ENCODE measurements around the gene RAB36. TPM values are rescaled to one million over a fixed set of nuclear protein-coding genes. Genes with fewer than 3 reads are reported as not detected.

RAB36 gene
- total RNA-seq, 1 donor from 2014 or later, result 2.2 TPM

DNA sequence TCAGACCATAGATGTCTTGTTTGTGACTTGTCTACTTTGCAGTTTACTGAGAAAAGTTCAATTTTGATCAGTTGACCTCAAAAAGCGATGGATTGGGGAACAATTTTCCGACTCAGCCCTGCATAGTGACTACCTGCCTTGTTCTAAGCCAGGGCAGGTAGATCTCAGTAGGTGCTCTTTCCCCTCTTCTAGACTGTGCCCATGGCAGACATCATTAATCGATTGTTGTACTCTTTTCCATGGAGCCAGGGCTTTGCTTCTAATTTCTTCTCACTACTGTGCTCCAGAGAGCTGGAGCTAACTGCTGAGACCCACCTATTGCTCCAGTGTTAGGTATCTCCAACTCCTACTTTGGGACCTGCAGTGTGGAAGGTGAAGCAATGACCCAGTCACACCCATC, 9.9 kb downstream of the RAB36 start:
- Mint-ChIP-seq H3K4me3 (ENCODE audit: unreplicated experiment) (no peak overlapping the region), H3K27me3 (ENCODE audit: unreplicated experiment) (peaks cover 4% of the 10 kb centered on the region), H3K27ac (ENCODE audit: unreplicated experiment) (no peak overlapping the region), H3K9me3 (ENCODE audit: unreplicated experiment) (no peaks in the 10 kb centered on the region), H3K36me3 (ENCODE audit: low read depth, unreplicated experiment) (peaks cover 6% of the 10 kb centered on the region), H3K4me1 (ENCODE audit: unreplicated experiment) (peaks cover 20% of the 10 kb centered on the region)
- DNase-seq (ENCODE audit: low spot score), result no peak
- TF ChIP-seq, protein P1, sequence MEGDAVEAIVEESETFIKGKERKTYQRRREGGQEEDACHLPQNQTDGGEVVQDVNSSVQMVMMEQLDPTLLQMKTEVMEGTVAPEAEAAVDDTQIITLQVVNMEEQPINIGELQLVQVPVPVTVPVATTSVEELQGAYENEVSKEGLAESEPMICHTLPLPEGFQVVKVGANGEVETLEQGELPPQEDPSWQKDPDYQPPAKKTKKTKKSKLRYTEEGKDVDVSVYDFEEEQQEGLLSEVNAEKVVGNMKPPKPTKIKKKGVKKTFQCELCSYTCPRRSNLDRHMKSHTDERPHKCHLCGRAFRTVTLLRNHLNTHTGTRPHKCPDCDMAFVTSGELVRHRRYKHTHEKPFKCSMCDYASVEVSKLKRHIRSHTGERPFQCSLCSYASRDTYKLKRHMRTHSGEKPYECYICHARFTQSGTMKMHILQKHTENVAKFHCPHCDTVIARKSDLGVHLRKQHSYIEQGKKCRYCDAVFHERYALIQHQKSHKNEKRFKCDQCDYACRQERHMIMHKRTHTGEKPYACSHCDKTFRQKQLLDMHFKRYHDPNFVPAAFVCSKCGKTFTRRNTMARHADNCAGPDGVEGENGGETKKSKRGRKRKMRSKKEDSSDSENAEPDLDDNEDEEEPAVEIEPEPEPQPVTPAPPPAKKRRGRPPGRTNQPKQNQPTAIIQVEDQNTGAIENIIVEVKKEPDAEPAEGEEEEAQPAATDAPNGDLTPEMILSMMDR (IDR thresholded peaks at IDR 0.05; ENCODE audit: unreplicated experiment), result no peak

DNA sequence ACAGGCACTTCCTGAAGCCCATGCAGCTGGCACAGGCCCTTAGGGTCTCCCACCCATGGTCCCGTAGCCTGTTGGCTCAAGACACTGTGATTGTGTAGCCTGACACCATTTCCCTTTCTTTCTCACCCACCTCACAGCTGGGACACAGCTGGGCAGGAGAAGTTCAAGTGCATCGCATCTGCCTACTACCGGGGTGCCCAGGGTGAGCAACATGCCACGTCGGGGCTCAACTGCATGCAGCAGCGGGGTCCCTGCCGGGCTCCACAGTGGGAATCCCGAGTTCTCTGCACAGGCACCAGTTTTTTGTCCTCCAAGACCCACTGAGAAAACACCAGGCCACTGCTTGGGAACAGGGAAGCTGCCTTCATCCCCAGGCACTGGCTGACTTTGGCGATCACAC, 10.6 kb downstream of the RAB36 start:
- no peak for DNase-seq (ENCODE audit: low spot score)

DNA sequence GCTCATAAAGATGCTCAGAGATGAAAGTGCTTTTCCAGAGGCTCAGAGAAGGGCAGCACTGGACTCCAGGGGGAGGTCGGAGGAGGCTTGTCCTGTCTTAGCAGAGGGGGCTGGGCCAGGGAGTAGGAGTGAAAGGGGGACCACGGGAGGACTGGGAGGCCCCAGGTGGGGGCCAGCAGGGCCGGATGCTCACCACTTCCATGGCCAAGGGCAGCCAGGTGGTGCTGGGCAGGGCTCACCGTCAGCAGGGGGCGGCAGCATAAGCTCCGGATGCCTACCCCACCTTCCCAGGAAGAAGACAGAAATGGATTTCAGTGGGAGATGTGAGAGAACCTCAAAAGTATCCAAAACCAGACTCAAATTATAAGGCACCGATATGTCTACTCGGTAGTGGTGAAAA, 11.0 kb downstream of the RAB36 start:
- Mint-ChIP-seq H3K4me1 (ENCODE audit: unreplicated experiment) (peaks cover 13% of the 10 kb centered on the region), H3K27ac (ENCODE audit: unreplicated experiment) (no peak overlapping the region), H3K4me3 (ENCODE audit: unreplicated experiment) (no peak overlapping the region), H3K36me3 (ENCODE audit: low read depth, unreplicated experiment) (no peaks in the 10 kb centered on the region), H3K27me3 (ENCODE audit: unreplicated experiment) (no peaks in the 10 kb centered on the region), H3K9me3 (ENCODE audit: unreplicated experiment) (no peaks in the 10 kb centered on the region)
- TF ChIP-seq, protein P1 (IDR thresholded peaks at IDR 0.05; ENCODE audit: unreplicated experiment), result no peak
- no peak for DNase-seq (ENCODE audit: low spot score)

More for the DNA sequence above, 10.6 kb downstream of the RAB36 start:
- Mint-ChIP-seq H3K27me3 (ENCODE audit: unreplicated experiment) (peaks cover 2% of the 10 kb centered on the region), H3K4me3 (ENCODE audit: unreplicated experiment) (no peak overlapping the region), H3K4me1 (ENCODE audit: unreplicated experiment) (peaks cover 15% of the 10 kb centered on the region), H3K27ac (ENCODE audit: unreplicated experiment) (no peak overlapping the region), H3K9me3 (ENCODE audit: unreplicated experiment) (no peaks in the 10 kb centered on the region), H3K36me3 (ENCODE audit: low read depth, unreplicated experiment) (peaks cover 2% of the 10 kb centered on the region)
- TF ChIP-seq, protein P1 (IDR thresholded peaks at IDR 0.05; ENCODE audit: unreplicated experiment), result no peak

DNA sequence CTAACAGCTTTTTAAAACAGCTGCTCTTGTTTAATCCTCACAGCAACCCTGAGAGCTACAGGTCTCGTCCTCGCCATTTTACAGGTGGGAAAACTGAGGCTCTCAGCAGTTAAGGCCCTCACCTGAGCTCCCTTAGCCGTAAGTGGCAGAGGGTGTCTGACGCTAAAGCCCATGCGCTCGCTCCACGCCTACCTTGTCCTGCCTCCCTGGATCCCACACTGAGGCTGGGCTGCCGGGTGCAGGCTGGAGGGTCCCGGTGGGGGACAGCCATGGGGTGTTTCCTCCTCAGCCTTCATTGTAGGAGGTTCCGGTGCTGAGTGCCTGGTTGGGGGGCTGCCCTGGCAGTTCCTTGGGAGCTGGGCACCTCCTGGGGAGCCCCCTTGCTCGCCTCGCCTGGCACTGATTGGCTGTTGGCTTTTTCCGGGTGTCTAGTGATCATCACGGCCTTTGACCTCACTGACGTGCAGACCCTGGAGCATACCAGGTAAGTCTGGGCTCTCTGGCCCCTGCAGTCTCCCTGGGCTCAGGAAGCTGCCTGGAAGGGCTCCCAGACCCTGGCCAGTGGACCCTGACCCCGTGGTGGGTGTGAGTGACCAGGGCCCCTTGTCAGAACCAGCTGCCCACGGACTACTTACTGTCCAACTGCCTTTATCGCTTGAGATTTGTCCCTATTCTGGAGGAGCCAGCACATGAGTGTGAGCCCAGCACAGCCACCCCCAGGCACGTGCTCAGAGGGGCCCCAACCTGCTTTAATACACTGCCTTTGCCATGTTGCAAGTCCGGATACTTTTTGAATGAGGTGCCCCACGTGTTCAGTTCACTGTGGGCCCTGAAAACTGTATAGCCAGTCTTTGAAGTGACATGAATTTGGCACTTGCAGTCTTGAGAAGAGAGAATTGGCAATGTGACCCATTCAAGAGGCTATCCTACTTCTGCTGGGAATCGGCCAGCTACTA, 12.6 kb downstream of the RAB36 start:
- Mint-ChIP-seq H3K4me1 (ENCODE audit: unreplicated experiment) (peaks cover 4% of the 10 kb centered on the region), H3K36me3 (ENCODE audit: low read depth, unreplicated experiment) (no peaks in the 10 kb centered on the region), H3K27ac (ENCODE audit: unreplicated experiment) (no peak overlapping the region), H3K9me3 (ENCODE audit: unreplicated experiment) (no peaks in the 10 kb centered on the region), H3K4me3 (ENCODE audit: unreplicated experiment) (no peak overlapping the region), H3K27me3 (ENCODE audit: unreplicated experiment) (peaks cover 2% of the 10 kb centered on the region)
- DNase-seq (ENCODE audit: low spot score), result no peak
- TF ChIP-seq, protein P1 (IDR thresholded peaks at IDR 0.05; ENCODE audit: unreplicated experiment), result no peak

Measured in endothelial cell (in vitro differentiated cells).